Neural progenitor cell (in vitro differentiated cells): ENCODE measurements around the gene MLYCD. TPM values are rescaled to one million over a fixed set of nuclear protein-coding genes. Genes with fewer than 3 reads are reported as not detected.

ENCODE experiments used
- DNase-seq: peaks from one replicate; pipeline ENCODE4 v3.0.0-alpha.2; 2016; ENCODE audit warnings: low spot score
- H2AFZ ChIP-seq: fragments of 200-600 bp; sonication (generic); replicated peaks from 2 replicates; pipeline ENCODE4 v1.6.1; 2016; ENCODE audit warnings: antibody characterized with exemption
- H3F3A ChIP-seq: fragments of 200-600 bp; sonication (generic); 2 replicates; pipeline ENCODE4 v1.6.1; 2016; ENCODE audit warnings: antibody characterized with exemption, low read depth
- H3K27ac ChIP-seq: fragments of 200-600 bp; sonication (generic); 2 replicates; pipeline ENCODE4 v1.5.1; 2016; ENCODE audit warnings: mild to moderate bottlenecking
- H3K27me3 ChIP-seq: fragments of 200-600 bp; sonication (generic); 2 replicates; pipeline ENCODE4 v1.6.1; 2016; ENCODE audit warnings: mild to moderate bottlenecking, moderate library complexity
- H3K36me3 ChIP-seq: fragments of 200-600 bp; sonication (generic); 2 replicates; pipeline ENCODE4 v1.5.1; 2016
- H3K4me1 ChIP-seq: fragments of 200-600 bp; sonication (generic); 2 replicates; pipeline ENCODE4 v1.6.1; 2016; ENCODE audit warnings: mixed run types
- H3K4me2 ChIP-seq: fragments of 200-600 bp; sonication (generic); 2 replicates; pipeline ENCODE4 v1.6.1; 2016
- H3K4me3 ChIP-seq: fragments of 200-600 bp; sonication (generic); 2 replicates; pipeline ENCODE4 v1.5.1; 2016
- H3K79me2 ChIP-seq: fragments of 200-600 bp; sonication (generic); 2 replicates; pipeline ENCODE4 v1.6.1; 2016; ENCODE audit warnings: low read depth
- H3K9ac ChIP-seq: fragments of 200-600 bp; sonication (generic); 2 replicates; pipeline ENCODE4 v1.6.1; 2016
- H3K9me3 ChIP-seq: fragments of 200-600 bp; sonication (generic); 2 replicates; pipeline ENCODE4 v1.5.1; 2016; ENCODE audit warnings: low read depth
- H4K20me1 ChIP-seq: fragments of 200-600 bp; sonication (generic); 2 replicates; pipeline ENCODE4 v1.6.1; 2016; ENCODE audit warnings: low read depth
- H3K27ac Mint-ChIP-seq: 3 replicates; pipeline ENCODE4 v1.8.0; 2021; ENCODE audit warnings: mixed read lengths
- H3K27me3 Mint-ChIP-seq: 2 replicates; pipeline ENCODE4 v1.8.0; 2022; ENCODE audit warnings: low read depth, mild to moderate bottlenecking, inconsistent platforms, moderate library complexity, mixed read lengths; ENCODE audit not compliant: insufficient read depth
- H3K36me3 Mint-ChIP-seq: 3 replicates; pipeline ENCODE4 v1.8.0; 2021; ENCODE audit warnings: mixed read lengths
- H3K4me1 Mint-ChIP-seq: 3 replicates; pipeline ENCODE4 v1.8.0; 2021; ENCODE audit warnings: mixed read lengths
- H3K4me3 Mint-ChIP-seq: 3 replicates; pipeline ENCODE4 v1.8.0; 2021; ENCODE audit warnings: mild to moderate bottlenecking, moderate library complexity, mixed read lengths
- H3K9me3 Mint-ChIP-seq: 3 replicates; pipeline ENCODE4 v1.8.0; 2020; ENCODE audit warnings: mixed read lengths
- CTCF ChIP-seq: fragments of 200-600 bp; sonication (generic); IDR thresholded peaks from 2 replicates; pipeline ENCODE4 v1.5.1; 2017; ENCODE audit warnings: antibody characterized with exemption, mild to moderate bottlenecking
- EZH2 ChIP-seq: fragments of 200-600 bp; sonication (generic); IDR thresholded peaks from 2 replicates; pipeline ENCODE4 v1.6.1; 2017; ENCODE audit warnings: antibody characterized with exemption, mild to moderate bottlenecking, moderate library complexity
- EZH2phosphoT487 ChIP-seq: fragments of 200-600 bp; sonication (generic); IDR thresholded peaks from 2 replicates; pipeline ENCODE4 v1.6.1; 2017; ENCODE audit warnings: antibody characterized with exemption
- total RNA-seq: library from RNA; depleted of rRNA; stranded (reverse); fragments of >200 nt; gene quantifications from 2 replicates; pipeline ENCODE4 v1.2.3, GENCODE V29; 2015; ENCODE audit warnings: low replicate concordance

Gene MLYCD
- total RNA-seq, 1 donor from 2014 or later: 2.5 TPM

DNA sequence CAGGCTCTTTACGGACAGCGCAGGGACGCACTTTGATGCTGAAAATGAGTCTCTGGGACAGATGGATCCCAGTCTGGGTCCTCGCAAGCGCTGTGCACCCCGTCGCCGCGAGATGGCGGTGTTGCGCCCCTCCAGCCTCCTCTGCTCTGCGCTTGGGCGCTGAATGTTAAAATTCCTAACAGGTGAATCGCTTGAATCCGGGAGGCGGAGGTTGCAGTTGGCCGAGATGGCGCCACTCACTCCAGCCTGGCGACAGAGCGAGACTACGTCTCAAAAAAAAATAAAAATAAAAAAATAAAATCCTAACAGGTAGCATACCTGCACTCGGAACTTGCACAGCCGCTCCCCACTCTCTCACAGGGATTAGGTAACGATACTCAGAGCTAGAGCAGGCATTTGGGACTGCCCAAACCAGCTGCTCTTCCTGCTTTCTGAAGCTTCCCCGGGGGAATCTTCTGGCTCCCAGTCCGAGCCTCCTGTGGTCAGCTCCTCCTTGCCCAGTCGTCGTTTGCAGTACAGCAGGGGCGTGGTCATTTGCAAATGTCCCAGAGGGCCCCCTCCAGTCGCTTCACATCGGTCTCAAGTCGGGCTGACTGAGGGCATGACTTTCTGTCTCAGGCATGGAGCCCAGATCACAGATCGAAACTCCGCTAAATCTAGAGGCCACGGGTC, 27.9 kb downstream of the MLYCD start:
- Histone ChIP-seq H3K27me3 (no peaks in the 10 kb centered on the region), H3K79me2 (no peaks in the 10 kb centered on the region), H2AFZ (peak overlapping the region; percentile 3), H3K27ac (no peak overlapping the region), H3K36me3 (no peaks in the 10 kb centered on the region), H3K9me3 (no peaks in the 10 kb centered on the region), H3F3A (peaks cover 12% of the 10 kb centered on the region), H3K4me2 (peak overlapping the region; percentile 84), H3K4me3 (peak overlapping the region; percentile 46), H3K4me1 (peaks cover 11% of the 10 kb centered on the region), H4K20me1 (no peaks in the 10 kb centered on the region), H3K9ac (no peak overlapping the region)
- Mint-ChIP-seq H3K9me3 (no peaks in the 10 kb centered on the region), H3K36me3 (peaks cover 1% of the 10 kb centered on the region), H3K4me1 (peaks cover 22% of the 10 kb centered on the region), H3K4me3 (peak overlapping the region; percentile 63), H3K27me3 (peaks cover 9% of the 10 kb centered on the region), H3K27ac (no peak overlapping the region)
- no peak for TF ChIP-seq EZH2phosphoT487
- peak; percentile 53 for TF ChIP-seq EZH2
- peak; percentile 98 for TF ChIP-seq CTCF
- peak; percentile 85 for DNase-seq

DNA sequence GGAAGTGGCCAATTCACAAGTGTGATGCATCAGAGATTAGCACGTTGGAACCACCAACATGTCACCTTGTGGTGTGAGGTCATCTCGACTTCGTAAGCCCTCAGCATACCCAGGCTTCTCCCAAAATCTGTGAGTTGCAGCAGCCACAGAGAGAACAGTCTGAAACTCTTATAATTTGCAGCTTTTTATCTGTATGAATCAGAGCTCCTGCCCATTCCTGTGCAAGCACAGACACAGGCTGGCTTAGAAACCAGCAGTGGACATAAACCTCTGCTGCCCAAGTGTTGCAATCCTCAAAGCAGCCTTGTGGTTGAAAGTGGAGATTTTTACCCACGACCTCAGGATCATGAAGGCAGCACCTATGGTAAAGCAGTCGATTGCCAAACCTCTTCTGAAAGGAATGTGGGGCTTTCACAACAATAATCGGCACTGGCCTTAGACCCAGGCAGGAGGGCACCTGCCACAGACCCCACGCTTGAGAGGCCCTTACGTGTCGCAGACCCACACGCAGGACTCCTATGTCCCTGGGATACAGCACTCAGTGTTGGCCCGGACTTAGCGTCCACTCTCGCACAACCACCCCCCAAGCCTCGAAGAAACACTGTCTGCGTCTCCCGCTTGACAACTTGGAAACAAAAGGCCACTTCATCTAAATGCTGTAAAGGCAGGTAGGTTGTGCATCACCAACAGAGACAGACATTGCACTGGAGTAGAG, 29.6 kb downstream of the MLYCD start:
- no peak overlapping the region for H3K27ac Mint-ChIP-seq
- no peak for TF ChIP-seq EZH2phosphoT487
- no peak for TF ChIP-seq CTCF
- TF ChIP-seq EZH2: no peak
- H3K4me1 Mint-ChIP-seq: peaks cover 12% of the 10 kb centered on the region

GRCh38 chr16:83929811-83930555, 31.1 kb downstream of the MLYCD start:
- Mint-ChIP-seq H3K9me3 (no peaks in the 10 kb centered on the region), H3K4me1 (peaks cover 18% of the 10 kb centered on the region), H3K36me3 (no peaks in the 10 kb centered on the region), H3K27ac (no peak overlapping the region), H3K4me3 (no peak overlapping the region), H3K27me3 (peaks cover 16% of the 10 kb centered on the region)
- Histone ChIP-seq H3K4me3 (no peak overlapping the region), H3K9me3 (no peaks in the 10 kb centered on the region), H4K20me1 (no peaks in the 10 kb centered on the region), H3K36me3 (no peaks in the 10 kb centered on the region), H3K27ac (no peak overlapping the region), H3K27me3 (no peaks in the 10 kb centered on the region), H3F3A (peaks cover 12% of the 10 kb centered on the region), H3K4me1 (peaks cover 11% of the 10 kb centered on the region), H3K79me2 (no peaks in the 10 kb centered on the region), H2AFZ (no peak overlapping the region), H3K4me2 (no peak overlapping the region), H3K9ac (no peak overlapping the region)
- DNase-seq: no peak
- TF ChIP-seq EZH2 (no peak), CTCF (no peak), EZH2phosphoT487 (no peak)

More for the DNA sequence above, 29.6 kb downstream of the MLYCD start:
- H3K4me1 ChIP-seq: peaks cover 11% of the 10 kb centered on the region
- Mint-ChIP-seq H3K9me3 (no peaks in the 10 kb centered on the region), H3K4me3 (no peak overlapping the region), H3K27me3 (peaks cover 10% of the 10 kb centered on the region), H3K36me3 (no peaks in the 10 kb centered on the region)
- no peak overlapping the region for H3K9ac ChIP-seq
- no peak overlapping the region for H3K27ac ChIP-seq
- no peak for DNase-seq
- H4K20me1 ChIP-seq: no peaks in the 10 kb centered on the region
- H3K27me3 ChIP-seq: no peaks in the 10 kb centered on the region
- H3K79me2 ChIP-seq: no peaks in the 10 kb centered on the region
- no peaks in the 10 kb centered on the region for H3K36me3 ChIP-seq
- H3K4me3 ChIP-seq: no peak overlapping the region
- H3F3A ChIP-seq: peaks cover 12% of the 10 kb centered on the region
- H3K9me3 ChIP-seq: no peaks in the 10 kb centered on the region
- no peak overlapping the region for H2AFZ ChIP-seq
- H3K4me2 ChIP-seq: no peak overlapping the region
